CD4-positive, alpha-beta T cell treated with Interleukin-4 for 1 hour (primary cell): ENCODE results near the gene KLF8.
"Not testable (repeated sequence)": the region's sequence is repeated elsewhere in the genome, so short reads cannot be mapped to it uniquely, and the experiment has no call there.

Experiments used
- DNase-seq, 2 donors: peaks; one replicate each; pipeline ENCODE4 v3.0.0-alpha.2; 2020 to 2022

Gene KLF8

DNA sequence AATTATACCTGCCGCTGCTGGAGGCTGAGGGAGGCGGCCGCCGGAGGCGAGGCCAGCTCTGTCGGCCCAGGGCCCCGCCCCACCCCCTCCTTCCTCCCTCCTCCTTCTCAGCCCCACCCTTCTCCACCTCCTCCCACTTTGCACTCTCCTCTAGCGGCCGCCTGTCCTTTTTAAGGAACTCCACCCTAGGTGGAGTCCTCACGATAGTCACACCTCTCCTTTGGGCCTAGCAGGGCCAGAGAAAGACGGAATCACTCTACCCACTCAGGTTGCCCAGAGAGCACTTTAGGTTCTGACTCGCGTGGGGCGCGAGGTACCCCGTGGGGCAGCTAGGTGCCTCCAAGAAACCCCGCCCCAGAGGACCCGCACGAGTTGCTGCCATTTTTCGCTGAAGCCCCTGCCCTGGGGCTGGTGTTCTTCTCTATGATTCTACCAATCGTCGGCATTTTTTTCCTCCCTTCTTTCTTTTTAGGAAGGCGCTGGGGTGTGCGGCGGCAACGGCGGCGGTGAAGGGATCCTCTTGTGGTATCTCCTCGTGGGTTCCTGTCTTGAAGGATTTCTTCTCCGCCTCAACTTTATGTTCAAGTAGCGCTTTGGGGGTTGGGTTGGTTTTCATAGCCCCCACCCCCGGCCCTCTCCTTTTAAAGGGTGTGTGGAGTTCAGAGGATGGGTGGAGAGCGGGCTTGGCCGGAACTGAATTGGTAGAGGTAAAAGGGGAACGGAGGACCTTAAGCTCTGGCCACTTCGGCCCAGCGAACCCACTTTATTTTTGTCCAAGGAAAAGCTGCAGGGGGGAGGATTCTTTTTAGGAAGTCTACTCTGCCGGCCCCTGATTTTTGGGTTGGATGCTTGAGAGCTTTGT, at the start of gene KLF8:
KLF8 (plus strand) TSS at position 136 of the 862 bp plus-strand sequence. CDS start 979 bp downstream, outside the sequence.
- DNase-seq, result peak; percentile 39 to 43

DNA sequence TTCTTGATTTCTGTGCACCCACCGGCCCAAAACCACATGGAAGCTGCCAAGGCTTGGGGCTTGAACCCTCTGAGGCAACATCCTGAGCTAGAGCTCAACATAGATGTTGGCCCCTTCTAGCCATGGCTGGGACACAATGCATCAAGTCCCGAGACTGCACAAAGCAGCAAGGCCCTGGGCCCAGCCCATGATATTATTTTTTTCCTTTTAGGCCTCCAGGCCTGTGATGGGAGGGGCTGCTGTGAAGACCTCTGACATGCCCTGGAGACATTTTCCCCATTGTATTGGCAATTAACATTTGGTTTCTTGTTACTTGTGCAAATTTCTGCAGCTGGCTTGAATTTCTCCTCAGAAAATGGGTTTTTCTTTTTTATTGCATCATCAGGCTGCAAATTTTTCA, 25.2 kb upstream of the KLF8 start:
- not testable (repeated sequence) for DNase-seq

DNA sequence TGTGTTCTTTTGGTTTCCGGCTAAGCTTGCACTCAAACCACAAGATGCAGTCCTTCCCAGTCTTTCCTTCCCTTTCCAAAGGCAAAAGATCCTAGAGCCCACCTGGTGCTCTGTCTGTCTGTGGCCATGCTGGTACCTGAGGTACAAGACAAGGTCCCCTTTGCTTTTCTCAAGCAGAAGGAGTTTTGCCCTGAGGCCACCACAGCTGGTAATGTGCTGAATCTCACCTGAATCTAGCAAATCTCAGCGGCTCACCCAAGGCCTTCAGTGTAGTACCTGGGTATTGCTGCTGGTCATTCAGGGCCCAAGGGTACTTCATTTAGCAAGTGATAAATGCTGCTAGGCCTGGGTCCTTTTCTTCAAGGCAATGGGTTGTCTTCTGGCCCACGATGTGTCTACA, 20.5 kb upstream of the KLF8 start:
- DNase-seq, result no peak

DNA sequence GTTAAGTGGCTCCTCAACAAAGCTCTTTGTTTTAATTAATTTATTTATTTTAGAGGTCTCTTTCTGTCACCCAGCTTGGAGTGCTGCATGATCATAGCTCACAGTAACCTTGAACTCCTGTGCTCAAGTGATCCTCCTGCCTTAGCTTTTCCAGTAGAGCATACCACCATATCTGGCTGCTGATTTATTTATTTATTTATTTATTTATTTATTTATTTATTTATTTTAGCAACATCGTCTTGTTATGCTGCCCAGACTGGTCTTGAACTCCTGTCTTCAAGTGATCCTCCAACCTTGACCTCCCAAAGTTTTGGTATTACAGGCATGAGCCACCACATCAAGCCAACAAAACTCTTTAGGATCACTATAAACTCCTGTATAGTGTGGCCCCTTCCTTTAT, 15.8 kb upstream of the KLF8 start:
- no peak for DNase-seq

DNA sequence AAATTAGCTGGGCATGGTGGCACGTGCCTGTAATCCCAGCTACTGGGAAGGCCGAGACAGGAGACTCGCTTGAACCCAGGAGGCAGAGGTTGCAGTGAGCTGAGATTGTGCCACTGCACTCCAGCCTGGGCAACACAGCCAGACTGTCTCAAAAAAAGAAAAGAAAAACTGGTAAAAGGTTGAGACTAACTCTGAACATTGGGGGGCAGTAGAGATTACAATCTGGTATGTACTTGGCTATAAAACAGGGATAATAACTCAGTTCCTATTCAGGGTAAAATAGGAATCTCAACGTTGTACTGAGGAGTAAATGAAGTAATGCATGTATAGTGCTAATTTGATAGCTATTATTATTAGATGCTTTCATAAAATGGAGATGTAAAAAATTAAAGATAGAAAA, 12.5 kb upstream of the KLF8 start:
- no peak for DNase-seq

DNA sequence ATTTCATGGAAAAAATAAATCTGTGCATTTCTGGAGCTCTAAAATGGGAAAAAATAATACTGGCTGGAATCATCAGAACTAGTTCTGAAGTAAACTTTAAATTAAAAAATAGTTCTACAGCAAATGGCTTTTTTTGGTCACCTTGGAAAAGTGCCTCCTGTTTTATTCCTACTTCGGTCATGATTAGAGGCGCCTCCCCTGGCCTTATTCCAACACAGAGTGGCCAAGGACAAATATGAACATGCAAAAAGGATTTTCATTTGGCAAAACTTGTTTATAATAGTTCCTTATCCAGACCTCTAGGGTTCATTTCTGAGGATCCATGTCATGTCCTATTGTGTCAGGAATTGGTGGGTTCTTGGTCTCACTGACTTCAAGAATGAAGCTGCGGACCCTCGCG, 11.1 kb upstream of the KLF8 start:
- DNase-seq, result no peak

DNA sequence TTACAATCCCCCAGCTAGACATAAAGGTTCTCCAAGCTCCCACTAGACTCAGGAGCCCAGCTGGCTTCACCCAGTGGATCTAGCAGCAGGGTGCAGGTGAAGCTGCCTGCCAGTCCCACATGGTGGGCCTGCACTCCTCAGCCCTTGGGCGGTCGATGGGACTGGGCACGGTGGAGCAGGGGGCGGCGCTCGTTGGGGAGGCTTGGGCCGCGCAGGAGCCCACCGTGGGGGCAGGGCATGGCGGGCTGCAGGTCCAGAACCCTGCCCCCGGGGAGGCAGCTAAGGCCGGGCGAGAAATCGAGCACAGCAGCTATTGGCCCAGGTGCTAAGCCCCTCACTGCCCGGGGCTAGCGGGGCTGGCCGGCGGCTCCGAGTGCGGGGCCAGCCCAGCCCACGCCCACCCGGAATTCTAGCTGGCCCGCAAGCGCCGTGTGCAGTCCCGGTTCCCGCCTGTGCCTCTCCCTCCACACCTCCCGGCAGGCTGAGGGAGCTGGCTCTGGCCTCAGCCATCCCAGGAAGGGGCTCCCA, 9.6 kb upstream of the KLF8 start:
- DNase-seq, result no peak

DNA sequence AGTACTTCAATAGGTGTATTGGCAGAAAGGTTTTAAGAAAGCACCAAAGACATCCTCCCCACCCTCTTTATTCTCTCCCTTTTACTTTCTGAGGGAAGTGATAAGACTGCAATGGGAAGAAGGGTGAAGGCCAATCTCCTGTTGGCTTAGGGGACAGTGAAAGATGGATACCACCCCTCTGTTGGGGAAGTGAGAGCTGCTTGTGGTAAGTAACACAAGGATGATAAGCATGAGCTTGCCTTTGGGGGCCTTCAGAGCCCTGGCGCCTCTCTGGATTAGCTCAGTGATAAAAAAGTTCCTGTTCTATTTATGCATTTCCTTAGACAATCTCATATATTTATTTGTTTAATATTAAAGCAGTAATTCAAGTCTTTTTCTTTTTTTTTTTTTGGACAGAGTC, 5.2 kb upstream of the KLF8 start:
- DNase-seq, result no peak

DNA sequence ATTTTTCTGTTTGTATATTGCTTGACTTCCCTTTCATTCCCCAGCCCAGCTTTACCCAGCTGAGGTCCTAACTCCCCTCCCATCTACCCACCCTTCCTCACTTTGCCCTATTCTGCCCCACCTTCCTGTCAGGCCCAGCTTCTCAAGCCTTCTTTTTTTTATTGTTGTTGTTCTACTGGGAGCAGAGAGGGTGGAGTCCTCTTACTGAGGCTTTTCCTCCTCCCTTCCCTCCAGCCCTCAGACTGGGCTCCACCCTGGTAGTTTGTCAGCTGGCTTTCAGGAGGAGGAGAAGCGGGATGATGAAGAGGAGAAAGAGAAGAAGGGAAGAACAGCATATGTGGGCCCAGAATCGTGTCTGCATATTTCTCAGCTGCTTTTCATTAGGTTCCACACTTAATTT, 3.2 kb upstream of the KLF8 start:
- DNase-seq, result no peak

DNA sequence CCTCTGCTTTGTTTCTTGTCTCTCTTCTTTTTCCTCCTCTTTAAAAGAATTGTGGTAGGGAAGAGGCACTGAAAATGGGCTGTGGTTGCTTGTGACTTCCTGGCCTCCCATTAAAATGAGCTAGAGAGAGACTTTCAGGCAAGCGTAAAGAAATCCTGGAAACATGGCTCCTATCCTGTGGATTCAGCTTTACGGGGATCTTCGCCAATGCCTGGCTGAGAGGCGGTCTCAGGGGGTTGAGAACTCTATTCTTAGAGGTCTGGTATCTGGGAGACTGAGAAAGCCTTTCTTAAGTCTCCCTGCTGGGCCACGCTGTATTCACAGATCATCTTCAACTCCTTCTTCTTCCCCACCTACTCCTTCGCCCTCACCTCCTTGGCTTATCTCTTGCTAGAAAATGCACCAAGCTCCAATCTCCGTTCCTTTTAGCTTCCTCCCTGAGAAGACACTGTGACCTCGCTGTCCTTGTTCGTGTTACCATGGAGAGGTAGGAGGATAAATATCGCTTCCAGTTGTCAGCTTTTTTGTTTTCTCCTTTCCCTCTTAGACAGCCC, 542 bp upstream of the KLF8 start:
- no peak for DNase-seq

DNA sequence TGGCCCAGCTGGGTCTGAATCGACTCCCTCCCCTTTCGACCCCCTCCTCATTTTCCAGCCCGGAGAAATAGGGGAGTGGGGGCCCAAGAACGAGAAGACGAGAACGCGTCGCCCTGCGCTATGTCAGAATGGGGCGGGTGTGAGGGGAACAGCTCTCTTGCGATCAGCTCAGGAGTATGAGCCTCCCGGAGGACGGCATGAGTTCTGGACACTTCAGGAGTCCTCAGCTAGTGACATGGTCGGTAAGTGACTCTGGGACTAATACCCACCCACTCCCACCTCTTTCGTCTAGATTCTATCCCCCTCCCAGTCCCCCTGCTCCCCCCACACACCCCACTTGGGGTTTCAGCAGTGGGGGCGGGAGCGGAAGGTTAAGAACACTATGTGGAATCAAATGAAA, 944 bp downstream of the KLF8 start:
- no peak for DNase-seq

DNA sequence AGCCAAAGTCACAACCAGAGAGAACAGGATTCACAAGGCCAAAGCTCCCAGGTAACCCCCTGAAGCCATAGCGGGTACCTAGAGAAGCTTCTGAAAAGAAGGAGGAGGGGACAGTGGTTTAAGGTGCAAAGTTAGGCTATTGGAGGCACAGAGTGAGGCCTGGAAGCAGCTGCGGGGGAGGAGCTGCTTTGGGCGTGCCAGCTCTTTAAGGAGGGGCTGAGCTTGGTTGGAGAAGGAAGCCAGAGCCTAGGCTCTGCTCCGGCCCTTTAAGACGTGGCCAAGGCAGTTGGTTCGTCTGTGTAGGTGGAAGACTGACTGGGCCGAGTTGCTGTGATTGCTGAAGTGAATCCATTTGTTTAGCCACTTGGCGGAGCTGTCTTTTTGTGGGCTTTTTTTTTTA, 1.5 kb downstream of the KLF8 start:
- peak in 1 of 2 donors; percentile 15 for DNase-seq

DNA sequence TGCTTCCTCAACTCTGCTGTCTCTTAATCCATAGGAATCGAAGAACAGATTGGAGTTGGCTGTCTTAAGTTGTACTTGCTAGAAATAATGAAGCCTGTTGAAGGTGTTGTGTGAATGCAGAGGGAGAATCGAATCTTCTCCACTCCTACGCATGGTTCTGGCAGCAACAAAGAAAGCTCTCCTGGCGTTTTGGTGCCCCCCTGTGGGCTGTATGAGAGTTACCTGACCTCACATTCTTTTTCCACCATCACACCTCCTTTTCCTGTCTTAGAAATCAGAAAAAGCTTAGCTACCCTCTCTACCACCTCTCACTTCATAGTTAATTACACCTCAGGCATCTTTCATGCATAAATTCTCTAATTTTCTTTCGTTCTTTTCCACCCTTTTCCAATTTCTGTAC, 16.3 kb downstream of the KLF8 start:
- peak; percentile 56 to 58 for DNase-seq

DNA sequence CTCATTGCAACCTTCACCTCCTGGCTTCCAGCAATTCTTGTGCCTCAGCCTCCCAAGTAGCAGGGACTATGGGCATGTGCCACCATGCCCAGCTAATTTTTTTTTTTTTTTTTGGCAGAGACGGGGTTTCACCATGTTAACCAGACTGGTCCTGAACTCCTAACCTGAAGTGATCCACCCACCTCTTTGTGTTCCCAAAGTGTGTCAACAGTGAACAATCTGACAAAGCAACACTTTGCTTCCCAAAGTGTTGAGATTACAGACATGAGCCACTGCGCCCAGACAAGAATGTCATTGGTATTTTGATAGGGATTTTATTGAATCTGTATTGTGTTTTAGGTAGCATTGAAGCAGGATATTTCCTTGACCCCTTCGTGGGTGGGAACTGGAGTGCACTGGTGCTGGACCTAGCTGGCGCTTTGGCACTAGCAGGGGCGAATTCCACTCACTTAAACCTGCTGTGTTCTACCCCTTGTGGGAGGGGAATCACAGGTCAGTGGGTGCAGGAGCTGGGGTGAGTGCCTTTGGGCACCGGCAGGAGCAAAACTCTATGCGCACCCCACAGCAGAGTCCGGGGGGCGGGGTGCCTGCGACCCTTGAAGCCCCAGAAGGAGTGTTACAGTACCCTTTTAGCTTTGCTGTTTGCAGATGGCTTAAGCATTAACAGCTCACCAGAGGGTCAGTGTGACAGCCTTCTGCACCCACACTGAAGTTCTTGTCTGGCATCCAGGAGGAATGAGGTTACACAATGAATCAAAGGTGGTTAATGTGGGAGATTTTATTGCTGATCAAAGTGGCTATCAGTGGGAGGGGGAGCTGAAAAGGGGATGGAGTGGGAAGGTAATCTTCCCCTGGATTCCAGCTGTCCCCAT, 21.9 kb downstream of the KLF8 start:
- no peak for DNase-seq

DNA sequence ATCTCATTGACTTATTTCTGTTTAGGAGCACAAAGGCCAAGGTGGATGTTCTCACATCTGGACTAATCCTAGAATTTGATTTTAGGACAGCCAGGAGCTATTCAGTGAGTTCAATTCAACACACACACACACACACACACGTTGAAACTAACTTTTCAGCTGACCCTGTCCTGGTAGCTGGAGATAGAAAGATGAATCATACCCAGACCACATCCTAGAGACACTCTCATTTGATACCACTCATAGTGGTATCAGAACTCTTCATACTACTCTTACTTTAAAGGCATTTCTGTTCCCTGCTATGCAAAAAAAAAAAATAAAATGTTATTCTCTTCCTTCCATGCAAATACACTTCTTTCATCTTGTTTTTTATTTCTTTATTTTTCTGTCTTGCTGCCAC, 36.7 kb downstream of the KLF8 start:
- no peak for DNase-seq

DNA sequence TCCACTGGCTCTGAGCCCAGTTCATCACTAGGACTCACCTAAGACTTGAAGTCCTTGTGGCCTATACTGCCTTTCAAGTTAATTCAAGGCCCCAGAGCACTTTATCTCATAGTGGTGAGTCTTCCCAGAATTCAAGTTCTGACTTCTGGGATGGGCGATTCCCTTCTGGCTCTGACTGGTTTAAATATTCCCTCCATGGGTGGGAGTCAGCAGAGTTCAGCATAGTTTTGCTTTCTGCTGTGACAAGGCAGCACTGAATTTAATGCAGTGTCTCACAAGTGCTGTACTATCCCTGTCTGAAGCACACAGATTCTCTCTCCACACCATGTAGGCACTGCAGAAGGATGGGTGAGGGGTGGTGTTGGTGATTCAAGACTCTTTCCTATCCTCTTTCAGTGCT, 46.5 kb downstream of the KLF8 start:
- DNase-seq, result no peak

DNA sequence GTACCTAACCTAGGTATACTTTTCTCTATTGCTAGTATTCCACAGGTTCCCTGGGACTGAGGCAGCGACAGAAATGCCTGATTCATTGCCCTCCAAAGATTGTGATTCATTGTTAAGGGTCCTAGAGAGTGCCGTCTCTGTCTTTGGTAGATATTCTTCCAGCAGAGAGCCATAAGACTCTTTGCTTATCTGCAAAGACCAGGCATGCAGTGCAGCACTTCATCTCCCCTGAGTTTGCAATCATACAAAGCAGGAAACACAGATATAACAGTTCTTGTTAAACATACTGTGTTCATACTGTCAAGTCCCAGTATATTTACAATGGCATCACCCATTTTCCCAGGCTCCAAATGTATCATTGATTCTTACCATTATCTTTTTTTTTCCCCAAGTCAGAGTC, 47.7 kb downstream of the KLF8 start:
- no peak for DNase-seq

DNA sequence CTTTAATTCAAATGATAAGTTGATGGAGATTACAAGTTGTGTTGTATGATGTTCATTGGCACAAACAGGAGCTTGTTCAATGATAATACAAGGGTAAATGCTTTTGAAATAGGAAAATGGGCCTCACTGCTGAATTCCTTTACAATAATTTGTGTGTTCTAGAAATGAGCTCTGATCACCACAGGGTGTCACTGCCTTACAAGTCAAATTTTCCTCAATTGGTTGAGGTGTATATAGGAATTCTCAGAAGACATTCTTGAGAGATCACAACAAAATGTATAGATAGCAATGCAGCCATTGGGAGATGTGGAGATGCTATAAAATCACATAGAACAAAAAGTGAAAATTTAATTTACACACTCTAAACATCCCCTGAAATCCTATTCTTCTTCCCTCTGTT, 49.6 kb downstream of the KLF8 start:
- DNase-seq, result peak in 1 of 2 donors; percentile 61

DNA sequence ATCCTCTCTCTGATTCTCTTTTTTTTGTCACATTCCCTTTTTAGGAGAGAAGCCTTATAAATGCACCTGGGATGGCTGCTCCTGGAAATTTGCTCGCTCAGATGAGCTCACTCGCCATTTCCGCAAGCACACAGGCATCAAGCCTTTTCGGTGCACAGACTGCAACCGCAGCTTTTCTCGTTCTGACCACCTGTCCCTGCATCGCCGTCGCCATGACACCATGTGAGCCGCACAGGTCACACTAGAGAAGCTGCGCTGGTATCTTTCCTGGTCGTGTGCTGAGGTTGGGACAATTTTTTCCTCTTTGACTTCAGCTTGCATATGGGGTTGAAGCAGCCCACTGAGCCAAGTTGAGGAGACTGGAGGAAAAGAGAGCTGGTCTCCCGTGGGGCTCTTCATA, 52.1 kb downstream of the KLF8 start:
- no peak for DNase-seq

DNA sequence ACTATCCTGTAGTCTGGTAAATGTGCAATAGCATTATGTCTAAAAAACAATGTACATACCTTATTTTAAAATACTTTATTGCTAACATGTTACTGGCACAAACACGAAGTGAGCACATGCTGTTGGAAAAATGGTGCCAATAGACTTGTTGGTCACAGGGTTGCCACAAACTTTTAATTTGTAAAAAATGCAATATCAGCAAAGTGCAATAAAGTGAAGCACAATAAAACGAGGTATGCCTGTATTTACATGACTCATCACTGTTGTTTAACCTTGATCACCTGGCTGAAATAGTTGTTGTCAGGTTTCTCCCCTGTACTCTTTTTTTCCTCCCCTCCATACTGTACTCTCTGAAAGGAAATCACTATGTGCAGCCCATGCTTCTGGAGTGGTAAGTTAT, 56.5 kb downstream of the KLF8 start:
- no peak for DNase-seq

DNA sequence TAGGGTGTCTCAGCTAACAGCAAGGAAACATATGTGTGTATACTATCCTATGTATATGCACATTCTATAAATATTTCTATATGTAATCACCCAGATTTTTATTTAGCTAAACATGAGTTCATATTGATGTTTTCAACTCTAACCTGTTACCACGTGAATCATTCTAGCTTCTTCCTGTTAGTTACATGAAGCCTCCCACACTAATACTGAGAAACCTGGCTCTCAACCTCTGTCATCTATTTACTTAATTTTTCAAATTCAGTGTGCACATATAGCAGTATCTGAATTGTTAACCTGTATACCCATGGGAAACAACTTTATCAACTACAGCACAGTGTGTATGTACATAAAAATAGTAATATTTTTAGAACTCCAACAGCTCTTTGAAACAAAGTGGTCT, 57.3 kb downstream of the KLF8 start:
- no peak for DNase-seq

DNA sequence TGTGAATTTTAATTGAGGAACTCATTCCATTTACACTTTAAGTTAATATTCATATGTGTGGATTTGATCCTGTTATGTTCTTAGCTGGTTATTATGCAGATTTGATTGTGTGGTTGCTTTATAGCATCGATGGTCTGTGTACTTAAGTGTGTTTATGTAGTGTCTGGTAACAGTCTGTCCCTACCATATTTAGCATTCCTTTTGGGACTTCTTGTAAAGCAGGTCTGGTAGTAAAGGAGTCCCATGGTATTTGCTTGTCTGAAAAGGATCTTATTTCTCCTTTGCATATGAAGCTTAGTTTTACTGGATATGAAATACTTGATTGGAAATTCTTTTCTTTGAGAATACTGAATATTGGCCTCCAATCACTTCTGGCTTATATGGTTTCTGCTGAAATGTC, 76.6 kb downstream of the KLF8 start:
- DNase-seq, result no peak

DNA sequence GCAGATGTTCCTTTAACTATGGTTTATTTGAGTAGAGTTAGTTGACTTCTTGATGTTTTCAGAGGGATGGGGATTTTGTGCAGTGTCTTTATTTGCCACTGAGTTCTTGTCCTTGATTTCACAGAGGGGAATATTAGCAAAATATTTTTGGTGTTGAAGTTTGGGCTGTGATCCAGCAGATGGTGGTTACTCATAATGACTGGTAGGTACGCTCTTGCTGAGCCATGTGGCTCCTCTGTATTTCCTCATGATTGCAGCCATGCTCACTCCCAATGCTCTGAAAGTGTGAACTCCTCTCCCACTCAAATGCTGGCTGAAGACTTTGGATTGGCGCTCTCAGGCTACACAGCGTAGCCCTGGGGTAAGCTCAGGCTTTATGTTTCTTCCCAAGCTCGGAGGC, 77.7 kb downstream of the KLF8 start:
- DNase-seq, result no peak

DNA sequence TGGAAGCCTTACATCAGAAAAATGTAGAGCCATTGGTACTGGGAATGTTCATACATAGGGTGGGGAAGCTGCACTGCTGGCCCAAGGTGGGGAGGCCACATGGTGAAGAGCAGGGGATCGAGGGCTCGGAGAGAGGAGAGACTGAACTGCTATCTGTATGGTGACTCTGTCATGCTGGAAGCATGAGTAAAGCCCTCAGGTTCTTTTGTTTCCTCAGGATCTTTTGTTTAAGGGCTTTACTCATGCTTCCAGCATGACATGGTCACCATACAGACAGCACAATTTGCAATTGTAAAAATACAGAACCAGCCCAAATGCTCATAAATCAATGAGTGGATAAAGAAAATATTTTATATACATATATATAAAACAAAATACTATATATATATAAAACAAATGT, 78.4 kb downstream of the KLF8 start:
- no peak for DNase-seq
